GM12864 (cell line): ENCODE measurements around the gene EPHA3.

Experiments used
- DNase-seq: peaks from one replicate; pipeline ENCODE4 v3.0.0-alpha.2; 2011; ENCODE audit warnings: low read depth
- H3K4me3 ChIP-seq: 2 replicates; pipeline ENCODE4 v1.5.1; 2011; ENCODE audit warnings: mild to moderate bottlenecking, low read depth, low read length, control low read depth
- CTCF ChIP-seq: IDR thresholded peaks from 2 replicates; pipeline ENCODE4 v1.5.1; 2011; ENCODE audit warnings: low read depth, mild to moderate bottlenecking, moderate library complexity, low read length, control low read depth, inconsistent platforms; ENCODE audit errors: missing control alignments

Gene EPHA3

GRCh38 chr3:89105503-89105902 lies 1.9 kb upstream of the EPHA3 start:
- H3K4me3 ChIP-seq, result no peak overlapping the region
- DNase-seq, result no peak
- no peak for TF ChIP-seq CTCF

- DNase-seq, result no peak
- no peak overlapping the region for H3K4me3 ChIP-seq
- no peak for TF ChIP-seq CTCF
Measured at GRCh38 chr3:89108291-89108550, 800 bp downstream of the EPHA3 start.

- no peak overlapping the region for H3K4me3 ChIP-seq
- DNase-seq, result no peak
- no peak for TF ChIP-seq CTCF
Measured at GRCh38 chr3:89113344-89113743, 5.9 kb downstream of the EPHA3 start.

GRCh38 chr3:89113893-89114840 lies 6.7 kb downstream of the EPHA3 start:
- no peak for DNase-seq
- H3K4me3 ChIP-seq, result no peak overlapping the region
- peak; percentile 74 for TF ChIP-seq CTCF

GRCh38 chr3:89114841-89115223 lies 7.4 kb downstream of the EPHA3 start:
- H3K4me3 ChIP-seq, result no peak overlapping the region
- no peak for TF ChIP-seq CTCF
- DNase-seq, result no peak

- DNase-seq, result no peak
- no peak overlapping the region for H3K4me3 ChIP-seq
- no peak for TF ChIP-seq CTCF
Measured at GRCh38 chr3:89116476-89116875, 9.1 kb downstream of the EPHA3 start.

- no peak overlapping the region for H3K4me3 ChIP-seq
- DNase-seq, result no peak
- no peak for TF ChIP-seq CTCF
Measured at GRCh38 chr3:89138048-89138447, 30.6 kb downstream of the EPHA3 start.
